Measurements from ENCODE around the gene CFAP54.

CFAP54 gene

GRCh38 chr12:96810057-96810456, 320.7 kb downstream of the CFAP54 start:
- no peak for ATAC-seq
- TF ChIP-seq, protein P1, sequence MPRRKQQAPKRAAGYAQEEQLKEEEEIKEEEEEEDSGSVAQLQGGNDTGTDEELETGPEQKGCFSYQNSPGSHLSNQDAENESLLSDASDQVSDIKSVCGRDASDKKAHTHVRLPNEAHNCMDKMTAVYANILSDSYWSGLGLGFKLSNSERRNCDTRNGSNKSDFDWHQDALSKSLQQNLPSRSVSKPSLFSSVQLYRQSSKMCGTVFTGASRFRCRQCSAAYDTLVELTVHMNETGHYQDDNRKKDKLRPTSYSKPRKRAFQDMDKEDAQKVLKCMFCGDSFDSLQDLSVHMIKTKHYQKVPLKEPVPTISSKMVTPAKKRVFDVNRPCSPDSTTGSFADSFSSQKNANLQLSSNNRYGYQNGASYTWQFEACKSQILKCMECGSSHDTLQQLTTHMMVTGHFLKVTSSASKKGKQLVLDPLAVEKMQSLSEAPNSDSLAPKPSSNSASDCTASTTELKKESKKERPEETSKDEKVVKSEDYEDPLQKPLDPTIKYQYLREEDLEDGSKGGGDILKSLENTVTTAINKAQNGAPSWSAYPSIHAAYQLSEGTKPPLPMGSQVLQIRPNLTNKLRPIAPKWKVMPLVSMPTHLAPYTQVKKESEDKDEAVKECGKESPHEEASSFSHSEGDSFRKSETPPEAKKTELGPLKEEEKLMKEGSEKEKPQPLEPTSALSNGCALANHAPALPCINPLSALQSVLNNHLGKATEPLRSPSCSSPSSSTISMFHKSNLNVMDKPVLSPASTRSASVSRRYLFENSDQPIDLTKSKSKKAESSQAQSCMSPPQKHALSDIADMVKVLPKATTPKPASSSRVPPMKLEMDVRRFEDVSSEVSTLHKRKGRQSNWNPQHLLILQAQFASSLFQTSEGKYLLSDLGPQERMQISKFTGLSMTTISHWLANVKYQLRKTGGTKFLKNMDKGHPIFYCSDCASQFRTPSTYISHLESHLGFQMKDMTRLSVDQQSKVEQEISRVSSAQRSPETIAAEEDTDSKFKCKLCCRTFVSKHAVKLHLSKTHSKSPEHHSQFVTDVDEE (CRISPR knock-in tag; IDR thresholded peaks at IDR 0.05) = no peak
- TF ChIP-seq OSR1 (CRISPR knock-in tag; IDR thresholded peaks at IDR 0.05) = no peak
- TF ChIP-seq ZFP30 (CRISPR knock-in tag; IDR thresholded peaks at IDR 0.05) = no peak
- TF ChIP-seq ARNTL (CRISPR knock-in tag; IDR thresholded peaks at IDR 0.05; ENCODE audit: borderline replicate concordance, low read depth) = no peak
- no peak for TF ChIP-seq TOX (CRISPR knock-in tag; IDR thresholded peaks at IDR 0.05; ENCODE audit: borderline replicate concordance)
- TF ChIP-seq ZC3H10 (CRISPR knock-in tag; IDR thresholded peaks at IDR 0.05) = no peak
- TF ChIP-seq, protein P2, sequence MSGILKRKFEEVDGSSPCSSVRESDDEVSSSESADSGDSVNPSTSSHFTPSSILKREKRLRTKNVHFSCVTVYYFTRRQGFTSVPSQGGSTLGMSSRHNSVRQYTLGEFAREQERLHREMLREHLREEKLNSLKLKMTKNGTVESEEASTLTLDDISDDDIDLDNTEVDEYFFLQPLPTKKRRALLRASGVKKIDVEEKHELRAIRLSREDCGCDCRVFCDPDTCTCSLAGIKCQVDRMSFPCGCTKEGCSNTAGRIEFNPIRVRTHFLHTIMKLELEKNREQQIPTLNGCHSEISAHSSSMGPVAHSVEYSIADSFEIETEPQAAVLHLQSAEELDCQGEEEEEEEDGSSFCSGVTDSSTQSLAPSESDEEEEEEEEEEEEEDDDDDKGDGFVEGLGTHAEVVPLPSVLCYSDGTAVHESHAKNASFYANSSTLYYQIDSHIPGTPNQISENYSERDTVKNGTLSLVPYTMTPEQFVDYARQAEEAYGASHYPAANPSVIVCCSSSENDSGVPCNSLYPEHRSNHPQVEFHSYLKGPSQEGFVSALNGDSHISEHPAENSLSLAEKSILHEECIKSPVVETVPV (CRISPR knock-in tag; IDR thresholded peaks at IDR 0.05) = no peak
- TF ChIP-seq ISL1 (CRISPR knock-in tag; IDR thresholded peaks at IDR 0.05) = no peak

DNA sequence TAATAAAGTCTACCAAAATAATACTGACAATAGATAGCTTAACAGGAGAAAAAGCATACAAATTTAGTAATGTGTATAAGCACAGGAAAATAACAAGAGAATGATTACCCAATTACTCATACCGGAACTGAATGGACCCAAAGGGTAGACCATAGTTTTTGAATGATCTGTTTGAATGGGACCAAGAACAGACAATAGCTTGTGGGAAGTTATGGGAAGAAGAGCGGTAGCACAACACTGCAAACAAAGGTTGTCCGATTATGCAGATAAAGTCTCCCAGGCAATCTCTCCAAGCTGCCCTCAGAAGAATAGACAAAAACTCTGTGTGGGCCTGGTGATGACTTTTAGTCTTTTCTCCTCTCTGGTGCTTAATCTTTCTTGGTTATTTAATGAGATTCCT, 321.1 kb downstream of the CFAP54 start:
- ATAC-seq = no peak
- no peak for TF ChIP-seq ISL1 (CRISPR knock-in tag; IDR thresholded peaks at IDR 0.05)
- no peak for TF ChIP-seq POU6F1 (CRISPR knock-in tag; IDR thresholded peaks at IDR 0.05; ENCODE audit: borderline replicate concordance, low read depth)
- no peak for TF ChIP-seq GLIS3 (CRISPR knock-in tag; IDR thresholded peaks at IDR 0.05)
- no peak for TF ChIP-seq ZC3H10 (CRISPR knock-in tag; IDR thresholded peaks at IDR 0.05)
- TF ChIP-seq, protein P3, sequence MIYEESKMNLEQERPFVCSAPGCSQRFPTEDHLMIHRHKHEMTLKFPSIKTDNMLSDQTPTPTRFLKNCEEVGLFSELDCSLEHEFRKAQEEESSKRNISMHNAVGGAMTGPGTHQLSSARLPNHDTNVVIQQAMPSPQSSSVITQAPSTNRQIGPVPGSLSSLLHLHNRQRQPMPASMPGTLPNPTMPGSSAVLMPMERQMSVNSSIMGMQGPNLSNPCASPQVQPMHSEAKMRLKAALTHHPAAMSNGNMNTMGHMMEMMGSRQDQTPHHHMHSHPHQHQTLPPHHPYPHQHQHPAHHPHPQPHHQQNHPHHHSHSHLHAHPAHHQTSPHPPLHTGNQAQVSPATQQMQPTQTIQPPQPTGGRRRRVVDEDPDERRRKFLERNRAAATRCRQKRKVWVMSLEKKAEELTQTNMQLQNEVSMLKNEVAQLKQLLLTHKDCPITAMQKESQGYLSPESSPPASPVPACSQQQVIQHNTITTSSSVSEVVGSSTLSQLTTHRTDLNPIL (CRISPR knock-in tag; IDR thresholded peaks at IDR 0.05; ENCODE audit: low read depth) = no peak
- no peak for TF ChIP-seq ESRRG (CRISPR knock-in tag; IDR thresholded peaks at IDR 0.05)
- no peak for TF ChIP-seq ZNF8 (CRISPR knock-in tag; IDR thresholded peaks at IDR 0.05)
- no peak for TF ChIP-seq CSDC2 (CRISPR knock-in tag; IDR thresholded peaks at IDR 0.05)
- TF ChIP-seq PPARA (CRISPR knock-in tag; IDR thresholded peaks at IDR 0.05; ENCODE audit: borderline replicate concordance) = no peak
- TF ChIP-seq, protein P2 (CRISPR knock-in tag; IDR thresholded peaks at IDR 0.05) = no peak

DNA sequence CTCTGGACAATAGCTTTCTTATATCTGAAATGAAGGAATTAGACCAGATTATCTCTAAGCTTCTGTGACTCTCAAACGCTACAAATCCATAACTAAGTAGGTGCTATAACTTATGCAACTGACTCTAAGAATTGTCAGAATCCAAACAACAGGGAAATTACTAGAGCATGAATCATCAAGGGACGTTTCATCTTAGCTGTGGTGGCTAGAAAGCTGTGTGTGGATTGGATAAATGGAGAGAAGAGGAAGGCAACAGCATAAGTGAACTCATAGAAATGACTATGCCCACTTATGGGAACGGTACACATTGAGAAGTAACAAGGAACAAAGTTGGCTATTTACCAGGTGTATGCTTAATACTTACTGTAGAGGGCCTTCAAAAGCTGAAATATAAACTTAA, 321.7 kb downstream of the CFAP54 start:
- ATAC-seq = peak; percentile 76
- TF ChIP-seq TCF4 (CRISPR knock-in tag; IDR thresholded peaks at IDR 0.05; ENCODE audit: borderline replicate concordance) (no peak), ISL1 (CRISPR knock-in tag; IDR thresholded peaks at IDR 0.05) (no peak), ZNF565 (CRISPR knock-in tag; conservative IDR thresholded peaks at IDR 0.05; ENCODE audit: low read depth) (no peak), OSR1 (CRISPR knock-in tag; IDR thresholded peaks at IDR 0.05) (no peak), ESRRG (CRISPR knock-in tag; IDR thresholded peaks at IDR 0.05) (no peak), PPARA (CRISPR knock-in tag; IDR thresholded peaks at IDR 0.05; ENCODE audit: borderline replicate concordance) (no peak), BACH2 (CRISPR knock-in tag; IDR thresholded peaks at IDR 0.05; ENCODE audit: borderline replicate concordance) (no peak)
- TF ChIP-seq, protein P1 (CRISPR knock-in tag; IDR thresholded peaks at IDR 0.05) = no peak

Data from SK-N-SH treated with all-trans-retinoic acid at 6 μM for 48 hours (cell line).